Tibial nerve (tissue), 4 donors: Measurements from ENCODE around the gene PDE8B. TPM values are rescaled to one million over a fixed set of nuclear protein-coding genes. Genes with fewer than 3 reads are reported as not detected.

Experiments
- DNase-seq, 2 donors: peaks; one replicate each; pipeline ENCODE4 v3.0.0-alpha.2; 2019; ENCODE audit warnings: low spot score in 2 of 2
- H3K27ac ChIP-seq, 4 donors: fragments of 200-600 bp; sonication (generic) in 3 of 4; one replicate each; pipeline ENCODE4 v1.5.1; 2017 to 2019; ENCODE audit warnings: mild to moderate bottlenecking in 1 of 4
- H3K27me3 ChIP-seq, 2 donors: fragments of 200-600 bp; sonication (generic) in 1 of 2; one replicate each; pipeline versions ENCODE4 v1.5.1 to v1.6.0; 2017 to 2019
- H3K36me3 ChIP-seq, 3 donors: fragments of 200-600 bp; sonication (generic); one replicate each; pipeline ENCODE4 v1.5.1; 2018 to 2019
- H3K4me1 ChIP-seq, 4 donors: fragments of 200-600 bp; sonication (generic) in 3 of 4; one replicate each; pipeline ENCODE4 v1.5.1; 2017 to 2019
- H3K4me3 ChIP-seq, 4 donors: fragments of 200-600 bp; sonication (generic) in 3 of 4; one replicate each; pipeline ENCODE4 v1.5.1; 2017 to 2019; ENCODE audit warnings: mild to moderate bottlenecking in 1 of 4, moderate library complexity in 1 of 4
- H3K9me3 ChIP-seq, 4 donors: fragments of 200-600 bp; sonication (generic) in 3 of 4; one replicate each; pipeline ENCODE4 v1.5.1; 2017 to 2019
- EP300 ChIP-seq, 2 donors: sonication (generic); formaldehyde crosslinking; IDR thresholded peaks; one replicate each; pipeline ENCODE4 v1.6.1; 2017; ENCODE audit warnings: antibody characterized with exemption in 2 of 2, mild to moderate bottlenecking in 1 of 2
- POLR2A ChIP-seq, 2 donors: fragments of 450-650 bp; IDR thresholded peaks; one replicate each; pipeline ENCODE4 v1.6.1; 2017; ENCODE audit warnings: antibody characterized with exemption in 2 of 2, mild to moderate bottlenecking in 2 of 2, moderate library complexity in 2 of 2
- WGBS, 2 donors: methylation state at CpG; one replicate each; pipeline ENCODE4 v1.1.5; 2018; 5-methylcytosine and 5-hydroxymethylcytosine counted together
- total RNA-seq, 4 donors: library from RNA; depleted of rRNA; stranded (reverse); fragments of >200 nt; gene quantifications; one replicate each; pipeline ENCODE4 v1.1.0, GENCODE V29; 2016
- TF ChIP-seq, protein P1 (sequence below), 5 experiments: fragments of 200-600 bp in 3 of 5; fragments of 450-650 bp in 2 of 5; sonication (generic) in 3 of 5; IDR thresholded peaks; one replicate each; pipeline ENCODE4 v1.5.1; 2016 to 2019; ENCODE audit warnings: antibody characterized with exemption in 5 of 5, mild to moderate bottlenecking in 3 of 5, moderate library complexity in 2 of 5

Gene PDE8B
- total RNA-seq, 4 donors from 2014 or later: 6.3 to 8.8 (median 7.2) TPM

DNA sequence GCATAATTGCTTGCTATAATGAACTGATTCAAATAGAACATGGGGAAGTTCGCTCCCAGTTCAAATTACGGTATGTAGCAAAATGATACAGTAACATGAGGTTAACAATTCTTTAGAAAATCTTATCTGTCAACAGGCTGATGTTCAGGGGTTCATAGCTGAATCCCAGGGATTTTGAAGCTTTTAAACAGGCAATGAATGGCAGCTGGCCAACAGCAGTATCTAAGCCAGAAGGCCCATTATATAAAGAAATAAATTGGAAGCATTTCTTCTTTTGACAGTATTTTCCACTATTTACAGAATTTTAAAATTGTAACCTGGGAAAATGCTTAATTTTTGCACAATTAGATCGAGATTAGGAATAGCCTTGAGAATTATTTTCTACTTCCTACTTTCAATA is 126.8 kb downstream of the PDE8B start:
- 56 to 76% methylated on average over 3 of the region's 3 CpGs for WGBS, 2 donors
- Histone ChIP-seq H3K4me1 (no peaks in the 10 kb centered on the region), H3K9me3 (no peaks in the 10 kb centered on the region), H3K4me3 (no peak overlapping the region), H3K27me3 (no peaks in the 10 kb centered on the region), H3K27ac (no peak overlapping the region), H3K36me3 (no peaks in the 10 kb centered on the region)
- no peak for DNase-seq
- TF ChIP-seq, protein P1, sequence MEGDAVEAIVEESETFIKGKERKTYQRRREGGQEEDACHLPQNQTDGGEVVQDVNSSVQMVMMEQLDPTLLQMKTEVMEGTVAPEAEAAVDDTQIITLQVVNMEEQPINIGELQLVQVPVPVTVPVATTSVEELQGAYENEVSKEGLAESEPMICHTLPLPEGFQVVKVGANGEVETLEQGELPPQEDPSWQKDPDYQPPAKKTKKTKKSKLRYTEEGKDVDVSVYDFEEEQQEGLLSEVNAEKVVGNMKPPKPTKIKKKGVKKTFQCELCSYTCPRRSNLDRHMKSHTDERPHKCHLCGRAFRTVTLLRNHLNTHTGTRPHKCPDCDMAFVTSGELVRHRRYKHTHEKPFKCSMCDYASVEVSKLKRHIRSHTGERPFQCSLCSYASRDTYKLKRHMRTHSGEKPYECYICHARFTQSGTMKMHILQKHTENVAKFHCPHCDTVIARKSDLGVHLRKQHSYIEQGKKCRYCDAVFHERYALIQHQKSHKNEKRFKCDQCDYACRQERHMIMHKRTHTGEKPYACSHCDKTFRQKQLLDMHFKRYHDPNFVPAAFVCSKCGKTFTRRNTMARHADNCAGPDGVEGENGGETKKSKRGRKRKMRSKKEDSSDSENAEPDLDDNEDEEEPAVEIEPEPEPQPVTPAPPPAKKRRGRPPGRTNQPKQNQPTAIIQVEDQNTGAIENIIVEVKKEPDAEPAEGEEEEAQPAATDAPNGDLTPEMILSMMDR (IDR thresholded peaks at IDR 0.05): no peak
- TF ChIP-seq POLR2A (IDR thresholded peaks at IDR 0.05): no peak
- TF ChIP-seq EP300 (IDR thresholded peaks at IDR 0.05): no peak

DNA sequence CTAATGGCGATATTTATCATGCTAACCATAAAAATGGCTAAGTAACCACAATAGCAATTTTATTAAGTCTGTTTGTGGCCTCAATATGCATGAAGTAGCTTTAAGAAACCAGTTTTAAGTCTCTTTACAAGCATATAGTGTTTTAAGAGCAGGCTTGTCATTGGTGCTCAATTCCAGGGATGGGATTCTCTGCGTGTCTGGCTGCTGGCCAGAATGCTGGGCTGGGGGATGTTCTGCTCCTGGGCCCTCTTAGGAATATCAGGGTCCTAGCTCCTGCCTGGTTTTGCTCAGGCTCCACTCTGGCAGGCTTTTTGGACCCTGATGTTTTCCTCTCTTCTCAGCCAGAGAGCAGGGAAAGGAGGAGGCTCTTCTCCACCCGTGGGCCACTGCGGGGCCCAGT is 127.2 kb downstream of the PDE8B start:
- Histone ChIP-seq H3K36me3 (no peaks in the 10 kb centered on the region), H3K4me3 (no peak overlapping the region), H3K9me3 (no peaks in the 10 kb centered on the region), H3K4me1 (no peaks in the 10 kb centered on the region), H3K27ac (no peak overlapping the region), H3K27me3 (no peaks in the 10 kb centered on the region)
- DNase-seq: no peak
- no peak for TF ChIP-seq EP300 (IDR thresholded peaks at IDR 0.05)
- no peak for TF ChIP-seq POLR2A (IDR thresholded peaks at IDR 0.05)
- TF ChIP-seq, protein P1 (IDR thresholded peaks at IDR 0.05): no peak
- WGBS, 2 donors: 38 to 39% methylated on average over 4 of the region's 4 CpGs

DNA sequence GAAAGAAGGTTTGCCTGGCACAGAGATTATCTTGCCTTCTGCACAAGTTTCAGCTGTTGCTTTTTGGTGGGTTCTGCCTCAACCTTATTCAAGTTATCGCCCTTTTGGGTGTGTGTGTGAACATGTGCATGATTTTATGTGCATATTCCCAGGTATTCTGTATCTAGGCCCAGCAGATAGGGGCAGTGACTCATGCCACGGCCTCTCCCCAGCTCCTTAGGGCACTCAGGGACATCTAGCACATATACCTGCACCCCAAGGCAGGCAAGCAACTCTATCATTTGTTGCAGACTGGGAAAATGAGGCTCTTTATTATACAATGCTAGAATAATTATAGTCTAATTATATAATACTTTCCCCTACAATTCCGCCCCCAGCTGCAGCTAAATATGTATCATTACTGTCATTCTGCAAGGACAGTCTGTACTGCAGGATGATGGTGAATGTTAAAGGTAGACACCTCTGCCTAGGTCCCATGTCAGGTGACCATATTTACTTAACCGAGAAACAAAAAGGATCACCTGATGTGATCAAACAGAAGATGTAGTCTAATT is 128.9 kb downstream of the PDE8B start:
- Histone ChIP-seq H3K36me3 (no peaks in the 10 kb centered on the region), H3K4me1 (no peaks in the 10 kb centered on the region), H3K4me3 (no peak overlapping the region), H3K27ac (no peak overlapping the region), H3K9me3 (no peaks in the 10 kb centered on the region), H3K27me3 (no peaks in the 10 kb centered on the region)
- WGBS, 2 donors: 94 to 96% methylated on average over 4 of the region's 4 CpGs
- TF ChIP-seq EP300 (IDR thresholded peaks at IDR 0.05) (no peak), POLR2A (IDR thresholded peaks at IDR 0.05) (no peak)
- TF ChIP-seq, protein P1 (IDR thresholded peaks at IDR 0.05): no peak
- DNase-seq: no peak

DNA sequence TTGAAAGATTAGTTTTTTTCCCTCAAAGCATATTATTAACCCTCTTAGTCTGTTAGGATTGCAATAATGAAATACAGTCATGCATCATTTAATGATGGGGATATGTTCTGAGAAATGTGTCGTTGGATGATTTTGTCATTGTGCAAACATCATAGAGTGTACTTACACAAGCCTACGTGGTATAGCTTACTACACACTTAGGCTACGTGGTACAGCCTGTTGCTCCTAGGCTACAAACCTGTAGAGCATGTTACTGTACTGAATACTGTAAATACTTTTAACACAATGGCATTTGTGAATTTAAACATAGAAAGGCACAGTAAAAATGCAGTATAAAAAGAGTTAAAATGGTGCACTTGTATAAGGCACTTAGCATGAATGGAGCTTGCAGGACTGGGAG is 132.7 kb downstream of the PDE8B start:
- TF ChIP-seq, protein P1 (IDR thresholded peaks at IDR 0.05): no peak
- TF ChIP-seq EP300 (IDR thresholded peaks at IDR 0.05): no peak
- TF ChIP-seq POLR2A (IDR thresholded peaks at IDR 0.05): no peak
- WGBS, 2 donors: 89% methylated on average over 3 of the region's 3 CpGs
- H3K27me3 ChIP-seq: no peaks in the 10 kb centered on the region
- no peaks in the 10 kb centered on the region for H3K4me1 ChIP-seq
- no peak overlapping the region for H3K4me3 ChIP-seq
- DNase-seq: no peak
- H3K9me3 ChIP-seq: no peaks in the 10 kb centered on the region
- H3K36me3 ChIP-seq: no peaks in the 10 kb centered on the region
- no peak overlapping the region for H3K27ac ChIP-seq

DNA sequence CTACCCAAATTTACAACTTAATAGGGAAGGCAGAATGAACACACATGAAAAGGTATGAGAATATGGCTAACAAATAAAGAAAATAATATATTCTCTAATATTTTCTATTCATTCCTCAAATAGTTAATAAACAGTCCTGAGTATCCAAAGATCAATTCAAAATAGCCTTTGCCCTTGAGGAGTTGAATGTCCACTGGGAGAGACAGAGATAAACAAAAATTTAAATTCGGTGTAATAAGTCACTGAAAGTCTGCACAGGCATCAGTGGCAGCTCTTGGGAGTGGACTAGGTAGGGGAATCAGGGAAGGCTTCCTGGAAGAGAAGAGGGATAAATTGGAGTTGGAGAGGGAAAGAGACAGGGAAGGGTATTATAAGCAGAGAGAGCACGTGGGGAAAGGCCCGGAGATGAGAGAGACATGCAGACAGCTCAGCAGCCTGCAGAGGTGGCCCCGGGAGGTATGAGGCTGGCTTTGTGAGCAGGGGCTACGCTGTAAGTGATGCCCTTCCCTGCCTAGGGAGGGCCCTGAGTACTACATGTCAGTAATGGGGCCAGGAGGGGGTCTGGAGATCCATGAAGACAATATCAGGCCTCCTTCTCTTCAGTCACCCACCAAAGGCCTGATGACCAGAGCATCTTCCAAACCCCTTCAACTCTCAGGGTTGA is 137.1 kb downstream of the PDE8B start:
- no peak overlapping the region for H3K4me3 ChIP-seq
- no peak overlapping the region for H3K27ac ChIP-seq
- H3K4me1 ChIP-seq: no peaks in the 10 kb centered on the region
- DNase-seq: no peak
- 67 to 82% methylated on average over 5 of the region's 5 CpGs for WGBS, 2 donors
- H3K9me3 ChIP-seq: no peaks in the 10 kb centered on the region
- TF ChIP-seq EP300 (IDR thresholded peaks at IDR 0.05): no peak
- TF ChIP-seq, protein P1 (IDR thresholded peaks at IDR 0.05): no peak
- TF ChIP-seq POLR2A (IDR thresholded peaks at IDR 0.05): no peak
- no peaks in the 10 kb centered on the region for H3K27me3 ChIP-seq
- no peaks in the 10 kb centered on the region for H3K36me3 ChIP-seq
